GM19395 (cell line): ENCODE measurements around the gene STYXL1.
"Not testable (repeated sequence)": the region's sequence is repeated elsewhere in the genome, so short reads cannot be mapped to it uniquely, and the experiment has no call there.

Experiments used
- ATAC-seq: cut with Tn5 transposase; IDR thresholded peaks from one replicate; pipeline ENCODE4 v1.9.1; 2021; ENCODE audit warnings: mild to moderate bottlenecking, moderate library complexity; ENCODE audit not compliant: unreplicated experiment

The STYXL1 gene

DNA sequence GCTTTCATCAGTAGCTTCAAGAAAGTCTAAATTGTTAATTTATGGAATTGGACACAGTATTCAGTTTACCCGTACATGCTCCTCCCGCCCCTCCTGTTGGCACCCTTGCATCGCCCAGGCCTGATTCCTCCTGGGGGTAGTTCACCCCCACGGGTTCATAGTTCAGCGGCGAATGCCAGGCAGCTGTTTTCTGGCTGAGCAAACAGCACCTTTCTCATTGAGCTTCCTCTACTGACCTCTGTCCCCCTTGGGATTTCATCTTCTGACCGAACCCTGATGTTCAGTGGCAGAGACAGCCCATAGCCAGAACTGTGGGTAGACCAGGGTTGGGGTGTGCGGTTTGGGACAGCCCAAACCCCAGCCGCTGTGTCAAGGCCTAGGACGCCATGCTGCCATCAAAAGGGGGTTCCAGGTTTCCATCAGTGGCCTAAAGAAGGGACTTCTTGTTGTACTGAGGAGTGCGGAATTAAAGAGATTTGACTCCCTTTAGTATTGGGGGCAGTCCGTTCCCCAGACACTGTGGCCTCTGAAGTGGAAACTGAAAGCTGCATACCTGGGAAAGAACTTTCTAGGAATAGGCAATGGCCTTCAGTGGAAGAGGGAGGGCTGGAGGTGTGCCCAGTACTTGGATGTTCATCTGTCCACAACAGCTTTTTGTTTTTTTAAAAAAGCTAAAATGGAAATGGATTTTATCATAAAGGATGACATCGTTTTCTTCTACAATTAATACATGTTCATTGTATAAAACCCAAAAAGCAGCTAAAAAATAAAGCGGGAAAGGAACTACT is 19.1 kb upstream of the STYXL1 start:
- ATAC-seq = no peak

DNA sequence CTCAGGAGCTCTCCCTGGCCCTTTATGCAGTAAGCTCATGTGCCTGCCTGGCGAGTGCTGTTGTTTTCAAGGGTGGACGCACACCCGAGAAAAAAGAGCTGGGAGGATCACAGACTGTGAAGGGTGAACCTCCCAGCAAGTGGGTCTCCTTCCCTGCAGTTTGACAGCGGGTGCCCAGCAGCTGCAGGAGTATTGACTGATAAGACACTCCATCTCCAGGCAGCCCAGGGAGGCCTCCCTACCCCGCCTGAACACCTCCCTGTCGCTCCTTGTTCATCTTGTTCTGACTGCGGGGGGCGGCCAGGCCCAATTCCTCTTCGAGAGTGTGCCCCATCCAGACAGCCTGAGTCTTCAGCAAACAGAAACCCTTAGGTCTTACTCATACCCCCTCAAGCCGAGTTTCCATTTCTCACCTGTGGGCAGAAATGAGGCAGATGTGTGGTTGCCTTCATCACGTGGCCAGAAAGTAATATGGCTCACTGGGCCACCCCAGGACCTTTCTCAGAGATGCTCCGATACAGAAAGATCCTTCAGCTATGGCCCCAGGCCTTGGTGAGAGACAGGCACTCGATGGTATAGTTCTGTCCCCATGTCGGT is 17.3 kb upstream of the STYXL1 start:
- no peak for ATAC-seq

- ATAC-seq = no peak
These were observed 16.6 kb upstream of the STYXL1 start for GRCh38 chr7:76064208-76064970.

- no peak for ATAC-seq
These were observed 15.7 kb upstream of the STYXL1 start for GRCh38 chr7:76063525-76063924.

GRCh38 chr7:76063114-76063513 is 15.3 kb upstream of the STYXL1 start:
- no peak for ATAC-seq

GRCh38 chr7:76062254-76062653 is 14.5 kb upstream of the STYXL1 start:
- ATAC-seq = no peak

DNA sequence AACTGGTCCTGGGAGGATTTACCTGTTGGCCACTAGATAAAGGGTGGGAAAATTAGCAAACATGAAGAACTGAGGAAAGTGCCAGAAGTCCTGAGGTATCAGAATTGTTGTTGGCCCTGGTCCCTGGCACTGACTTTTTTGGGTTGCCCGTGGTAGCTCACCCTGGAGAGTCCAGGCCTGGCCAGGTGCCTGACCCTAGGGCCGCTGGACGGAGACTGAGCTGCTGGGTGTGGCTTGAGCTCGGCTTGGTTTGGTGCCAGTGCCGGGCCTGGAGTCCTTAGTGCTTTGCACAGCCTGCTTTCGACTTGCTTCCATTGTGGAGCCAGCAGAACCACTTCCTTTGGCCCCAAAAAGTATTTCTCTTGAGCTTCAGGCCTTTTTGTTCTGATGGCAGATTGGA is 13.0 kb upstream of the STYXL1 start:
- ATAC-seq = no peak

- ATAC-seq = not testable (repeated sequence)
These were observed 10.9 kb upstream of the STYXL1 start for GRCh38 chr7:76058745-76059144.

- no peak for ATAC-seq
These were observed 10.0 kb upstream of the STYXL1 start for GRCh38 chr7:76057813-76058145.

- ATAC-seq = no peak
These were observed 9.5 kb upstream of the STYXL1 start for GRCh38 chr7:76057103-76057812.

DNA sequence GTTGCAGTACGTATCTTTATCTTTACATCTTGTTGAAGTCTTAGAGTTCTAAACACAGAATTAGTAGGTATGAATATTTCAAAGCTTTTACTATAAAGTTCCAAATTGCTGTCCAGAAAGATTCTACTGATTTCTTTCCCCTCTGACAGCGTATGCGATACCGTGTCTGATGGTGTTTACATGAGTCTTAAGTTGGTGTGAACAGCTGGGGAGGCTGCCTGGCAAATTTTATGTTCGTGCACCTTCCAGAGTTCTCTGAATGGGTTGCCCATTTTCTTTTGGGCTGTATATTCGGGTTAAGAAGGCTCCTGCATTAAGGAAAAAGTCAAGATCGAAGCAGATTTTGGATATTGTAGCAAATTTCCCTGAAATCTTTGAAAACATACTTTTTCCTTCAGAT is 8.4 kb upstream of the STYXL1 start:
- ATAC-seq = no peak

- ATAC-seq = no peak
These were observed 6.6 kb upstream of the STYXL1 start for GRCh38 chr7:76054123-76055120.

GRCh38 chr7:76053461-76053860 is 5.7 kb upstream of the STYXL1 start:
- ATAC-seq = no peak

DNA sequence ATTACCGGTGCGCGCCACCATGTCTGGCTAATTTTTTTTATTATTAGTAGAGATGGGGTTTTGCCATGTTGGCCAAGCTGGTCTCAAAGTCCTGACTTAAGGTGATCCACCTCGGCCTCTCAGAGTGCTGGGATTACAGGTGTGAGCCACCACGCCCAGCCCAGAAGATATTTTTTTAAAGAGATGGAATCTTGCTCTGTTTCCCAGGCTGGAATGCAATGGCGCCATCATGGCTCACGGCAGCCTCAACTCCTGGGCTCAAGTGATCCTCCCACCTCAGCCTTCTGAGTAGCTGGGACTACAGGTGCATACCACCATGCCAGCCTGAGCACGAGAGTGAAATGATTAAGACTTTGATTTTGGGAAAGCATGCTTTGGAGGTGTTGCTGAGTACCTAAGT is 4.9 kb upstream of the STYXL1 start:
- not testable (repeated sequence) for ATAC-seq

DNA sequence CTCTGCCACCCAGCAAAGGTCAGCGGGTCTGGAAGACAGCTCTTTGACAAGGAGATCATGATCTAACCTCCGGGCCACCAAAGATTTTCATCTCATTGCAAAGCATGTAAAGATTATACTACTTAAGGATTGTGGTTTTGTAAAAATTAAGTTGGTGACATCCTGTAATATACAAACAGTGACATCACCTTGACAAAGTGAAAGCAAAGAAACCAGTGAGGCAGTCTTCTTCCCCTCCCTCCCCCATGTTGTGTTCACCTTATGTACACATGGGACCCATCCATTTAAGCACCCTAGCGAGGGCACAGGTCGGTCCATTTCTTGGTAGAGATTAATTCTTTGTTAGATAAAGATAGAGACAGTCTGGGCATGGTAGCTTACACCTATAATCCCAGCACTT is 4.0 kb upstream of the STYXL1 start:
- no peak for ATAC-seq

DNA sequence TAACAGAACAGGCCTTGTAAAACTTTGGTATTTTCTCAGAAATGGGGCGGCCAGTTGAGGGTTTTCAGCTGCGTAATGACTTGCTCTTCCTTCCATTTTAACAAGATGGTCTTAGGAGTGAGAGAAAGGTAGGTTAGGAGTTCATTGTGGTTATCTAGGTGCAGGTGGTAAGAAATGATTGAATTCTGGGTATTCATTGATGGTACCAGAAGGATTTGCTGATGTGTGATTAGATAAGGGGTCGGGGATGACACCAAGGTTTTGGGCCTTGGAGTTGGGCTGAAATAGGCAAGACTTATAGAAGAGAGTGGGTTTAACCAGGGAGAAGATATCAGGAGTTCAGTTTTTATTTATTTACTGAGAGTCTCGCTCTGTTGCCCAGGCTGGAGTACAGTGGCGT is 2.7 kb upstream of the STYXL1 start:
- ATAC-seq = no peak

GRCh38 chr7:76049295-76049694 is 1.5 kb upstream of the STYXL1 start:
- ATAC-seq = no peak

DNA sequence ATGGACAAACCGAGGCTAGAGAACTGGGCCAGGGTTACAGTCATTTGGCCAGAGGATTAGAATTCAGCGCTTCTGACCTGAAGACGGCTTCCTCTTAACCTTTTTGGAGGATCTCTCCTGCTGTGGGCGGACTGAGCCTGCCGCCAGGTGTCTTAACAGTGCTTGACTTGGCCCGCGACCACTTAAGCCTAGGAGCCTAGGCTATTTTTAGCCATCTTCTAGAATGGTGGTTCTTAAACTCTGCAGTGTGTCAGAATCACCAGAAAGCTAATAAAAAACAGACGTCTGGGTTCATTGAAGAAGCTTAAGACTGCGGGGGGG is 828 bp upstream of the STYXL1 start:
- ATAC-seq = no peak

DNA sequence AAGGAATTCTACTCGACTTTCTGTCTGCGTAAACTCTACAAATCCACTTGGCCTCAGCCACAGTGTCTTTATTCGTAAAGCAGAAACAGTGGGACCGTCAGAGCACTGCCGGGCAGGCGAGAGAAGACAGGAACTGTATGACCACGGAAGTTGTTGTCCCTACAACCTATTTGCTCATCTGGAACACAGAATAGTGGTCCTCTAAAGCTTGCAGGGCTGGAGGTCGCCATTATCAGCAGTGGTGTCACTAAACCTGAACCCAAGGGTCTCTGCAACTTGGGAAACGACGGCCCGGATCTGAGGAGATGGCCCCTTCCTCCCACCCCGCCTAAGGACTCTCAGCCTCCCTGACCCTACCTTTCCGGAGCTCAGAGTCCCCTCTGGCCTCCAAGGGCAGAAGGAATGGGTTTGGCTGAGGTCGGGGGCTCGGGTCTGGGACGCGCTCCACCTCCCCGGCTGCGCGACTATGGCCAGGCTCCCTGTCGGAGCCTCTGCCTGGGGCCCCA is 442 bp downstream of the STYXL1 start:
- ATAC-seq = no peak

DNA sequence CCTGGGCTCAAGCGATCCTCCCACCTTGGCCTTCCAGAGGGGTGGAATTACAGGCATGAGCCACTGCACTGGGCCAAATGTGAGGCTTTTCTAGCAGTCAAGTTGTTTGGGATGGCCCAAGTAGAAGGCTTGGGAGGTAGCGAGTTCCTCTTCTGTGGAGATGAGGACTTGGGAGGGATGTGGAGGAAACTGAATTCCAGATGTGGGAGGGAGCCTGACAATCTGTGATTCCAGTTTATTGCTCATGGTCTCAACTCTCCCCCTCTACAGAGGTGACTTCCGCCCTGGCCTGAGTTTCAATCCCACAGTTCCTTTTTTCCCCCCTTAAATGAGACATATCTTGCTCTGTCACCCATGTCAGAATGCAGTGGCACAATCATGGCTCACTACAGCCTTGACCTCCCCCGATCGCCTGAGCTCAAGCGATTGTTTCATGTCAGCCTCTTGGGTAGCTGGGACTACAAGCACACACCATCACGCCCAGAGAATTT is 3.4 kb downstream of the STYXL1 start:
- ATAC-seq = no peak
